GM18526 (cell line): Measurements from ENCODE around the gene SPTB.

Source experiments
- POLR2A ChIP-seq: IDR thresholded peaks from 3 replicates; pipeline ENCODE4 v1.6.1; 2011; ENCODE audit not compliant: insufficient read length; ENCODE audit errors: extremely low read depth

The SPTB gene

DNA sequence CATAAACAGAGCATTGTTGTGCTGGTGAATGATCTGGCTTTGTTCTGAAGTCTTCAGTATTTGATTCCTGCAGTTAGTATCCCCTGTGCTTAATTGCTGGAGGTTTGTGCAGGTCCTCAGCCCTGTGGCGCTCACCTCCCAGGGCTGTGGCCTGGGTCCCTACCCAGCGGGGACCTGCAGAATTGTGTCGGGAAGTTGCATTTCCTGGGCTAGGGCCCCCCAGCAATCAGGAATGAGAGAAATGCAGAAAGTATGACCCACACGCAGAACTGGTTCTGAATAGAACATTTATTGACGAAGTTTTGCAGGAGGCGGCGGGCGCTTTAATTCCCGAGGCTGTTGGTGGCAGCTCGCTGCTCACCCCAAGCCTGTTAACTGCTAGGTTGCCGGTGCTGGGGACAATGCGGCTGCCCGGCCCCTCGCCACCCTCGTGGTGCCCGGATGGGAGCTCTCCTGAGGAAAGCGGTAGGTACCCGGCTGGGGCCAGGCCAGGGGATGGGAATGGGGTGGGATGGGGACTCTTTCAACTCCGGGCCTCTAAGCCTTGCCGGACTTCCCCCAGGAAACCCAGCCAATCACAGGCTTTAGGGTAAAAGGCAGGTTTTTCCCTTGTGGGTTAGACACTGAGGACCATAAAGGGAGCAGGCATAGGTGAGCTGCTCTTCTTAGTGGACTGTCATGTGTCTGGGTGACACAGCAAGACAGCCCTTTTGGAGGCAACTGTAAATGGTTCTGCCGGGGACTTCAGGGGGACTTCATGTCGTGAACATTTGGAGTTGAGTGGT is 163.9 kb downstream of the SPTB start:
- no peak for TF ChIP-seq POLR2A

DNA sequence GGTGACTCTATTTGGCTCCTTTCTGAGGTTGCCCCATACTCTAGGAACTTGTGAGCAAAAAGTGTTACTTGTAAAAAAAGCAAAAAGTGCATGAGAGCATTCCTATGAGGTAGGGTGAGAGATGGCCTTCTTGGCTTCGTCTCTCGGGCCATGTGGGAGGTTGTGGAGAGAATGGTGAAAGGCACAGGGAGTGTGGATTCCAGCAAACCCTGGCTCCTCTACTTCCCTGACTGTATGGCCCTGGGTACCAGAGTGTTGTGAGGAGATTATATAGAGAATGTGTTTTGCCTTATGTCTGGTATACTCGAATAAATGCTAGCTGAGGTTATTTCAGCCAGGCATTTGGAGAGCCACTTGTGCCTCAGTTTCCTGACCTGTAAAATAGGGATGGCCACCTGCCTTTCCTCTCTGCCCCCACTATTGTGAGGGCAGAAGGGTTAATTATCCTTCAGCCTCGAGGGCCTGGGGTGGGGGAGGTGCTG is 164.5 kb downstream of the SPTB start:
- no peak for TF ChIP-seq POLR2A

DNA sequence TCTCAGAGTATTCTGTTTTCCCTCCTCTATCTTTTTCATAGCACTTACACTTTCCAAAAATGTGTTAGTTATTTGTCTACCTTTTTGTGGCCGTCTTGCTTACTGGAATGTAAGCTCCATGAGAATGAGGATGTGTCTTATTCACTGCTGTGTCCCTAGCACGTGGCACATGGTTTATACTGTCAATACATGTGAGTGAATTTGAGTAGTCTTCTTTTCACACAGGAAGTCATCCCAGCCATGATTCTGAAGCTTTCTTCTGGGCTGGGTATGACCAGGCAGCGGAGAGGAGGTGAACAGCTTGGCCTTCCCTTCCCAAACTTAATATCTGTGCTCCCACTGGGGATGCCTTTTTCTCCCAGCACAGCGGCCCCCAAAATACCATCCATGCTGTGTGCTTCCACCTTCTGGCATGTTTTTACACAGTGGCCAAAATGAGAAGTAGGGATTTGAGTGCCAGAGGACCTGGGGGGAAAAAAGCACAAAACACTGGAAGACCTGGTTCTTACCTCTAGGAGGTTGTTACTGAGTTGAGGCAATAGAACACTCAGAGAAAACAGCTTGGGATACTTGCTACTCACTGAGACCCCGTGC is 165.2 kb downstream of the SPTB start:
- TF ChIP-seq POLR2A: no peak

DNA sequence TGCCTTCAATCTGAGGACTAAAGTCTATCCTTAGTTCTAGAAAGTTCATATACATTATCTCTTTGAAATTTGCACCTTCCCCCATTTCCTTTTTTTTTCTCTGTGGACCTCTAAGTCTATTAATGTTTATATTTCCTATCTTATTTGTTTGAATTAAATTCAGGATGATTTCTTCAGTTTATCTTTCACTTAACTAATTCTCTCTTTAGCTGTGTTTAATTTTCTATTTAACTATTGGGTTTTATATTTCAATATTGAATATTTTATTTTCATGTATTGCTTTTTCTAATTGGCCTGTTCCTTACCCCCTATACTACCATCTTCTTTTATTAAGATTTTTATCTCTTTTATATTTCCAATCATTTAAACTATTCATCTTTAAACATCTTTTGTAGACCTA is 166.0 kb downstream of the SPTB start:
- no peak for TF ChIP-seq POLR2A

DNA sequence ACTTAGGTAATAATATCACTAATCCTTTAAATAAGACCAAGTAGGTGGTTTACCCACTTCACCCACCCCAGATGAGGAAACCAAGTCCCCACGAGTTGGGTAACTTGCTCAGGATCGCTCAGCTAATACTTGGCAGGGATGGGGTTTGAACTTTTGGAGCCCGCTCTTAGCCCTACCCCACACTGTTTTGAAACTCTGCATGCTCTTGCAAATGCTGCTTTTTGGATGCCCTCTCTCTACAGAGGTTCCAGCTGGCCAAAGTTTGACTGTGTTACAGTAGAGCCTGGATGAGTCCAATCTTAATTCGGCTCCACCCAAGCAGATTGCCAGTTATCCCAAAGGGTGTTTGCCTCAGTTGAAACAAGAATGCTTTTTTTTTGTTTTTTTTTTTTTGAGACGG is 168.7 kb downstream of the SPTB start:
- TF ChIP-seq POLR2A: no peak

DNA sequence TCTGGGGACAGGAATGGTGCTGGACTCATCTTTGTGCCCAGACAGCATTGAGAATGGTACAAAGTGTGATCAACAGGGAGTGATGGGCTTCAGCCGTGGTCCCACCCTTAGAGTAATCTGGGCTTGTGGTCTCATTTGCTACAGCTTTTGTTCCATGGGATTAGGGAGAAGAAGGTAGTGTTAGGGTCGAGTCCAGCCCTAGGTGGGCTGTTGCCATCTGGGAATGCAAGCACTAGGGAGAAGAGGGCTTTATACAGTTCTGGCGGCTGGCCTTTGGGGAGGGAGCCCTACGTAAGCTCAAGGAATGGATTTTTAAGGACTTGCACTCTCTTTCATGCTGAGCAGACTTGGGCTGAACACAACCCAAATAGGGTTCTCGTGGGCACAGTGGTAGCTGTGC is 170.6 kb downstream of the SPTB start:
- no peak for TF ChIP-seq POLR2A

DNA sequence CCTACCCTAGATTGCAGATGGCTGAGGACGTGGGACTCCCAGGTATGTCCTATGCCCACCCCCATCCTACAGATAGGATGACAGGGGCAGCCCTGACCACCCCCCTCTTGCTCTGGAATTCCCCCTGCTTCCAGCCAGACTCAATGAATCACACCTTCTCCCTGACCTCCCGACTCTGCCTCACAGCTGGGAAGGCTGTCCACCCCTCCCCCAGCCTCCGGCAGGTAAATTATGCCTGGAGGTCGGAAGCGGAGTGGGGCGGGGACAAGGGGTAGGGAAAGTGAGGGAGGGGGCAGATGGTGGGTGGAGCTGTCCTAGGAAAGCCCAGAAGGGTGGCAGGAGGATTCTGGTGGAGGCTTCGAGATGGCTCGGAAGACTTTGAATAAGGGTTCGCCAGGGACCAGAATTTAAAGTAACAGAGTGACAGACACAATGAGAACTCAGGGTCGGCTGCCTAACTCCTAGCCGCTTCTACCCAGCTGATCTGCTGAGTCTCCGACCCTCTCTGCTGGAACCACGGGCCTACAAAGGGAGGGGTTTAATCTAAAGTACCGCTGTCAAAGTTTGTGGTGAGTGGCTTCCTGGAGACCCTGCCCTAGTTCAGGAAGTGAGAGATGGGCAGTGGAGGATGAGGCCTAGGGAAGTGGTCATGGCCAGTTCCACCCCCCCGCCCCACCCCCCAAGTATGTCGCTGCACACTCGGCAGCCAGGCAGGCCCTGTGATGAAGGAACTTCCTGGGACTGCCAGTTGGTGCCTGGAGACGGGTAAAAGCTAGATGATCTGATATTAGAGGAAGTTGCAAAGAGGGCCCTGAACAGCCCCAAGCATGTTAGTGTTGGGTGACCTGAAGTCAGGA is 171.3 kb downstream of the SPTB start:
- no peak for TF ChIP-seq POLR2A

DNA sequence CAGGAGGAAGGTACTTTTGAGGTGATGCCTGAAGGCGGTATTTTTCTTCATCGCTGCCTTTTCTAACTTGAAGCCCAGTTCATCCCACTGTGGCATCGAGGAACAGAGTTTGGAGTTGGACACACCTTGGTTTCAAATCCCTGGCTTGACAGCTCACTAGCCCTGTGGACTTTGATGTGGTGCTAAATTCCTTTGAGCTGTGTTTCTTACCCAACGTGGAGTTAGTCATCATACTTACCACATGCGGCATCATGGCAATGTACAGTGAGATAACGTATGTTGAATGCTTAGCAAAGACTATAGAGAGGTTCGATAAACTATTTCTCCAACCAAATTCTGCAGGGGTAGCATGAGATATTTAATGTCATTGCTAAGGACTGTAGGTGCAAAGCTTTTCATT is 172.0 kb downstream of the SPTB start:
- no peak for TF ChIP-seq POLR2A

DNA sequence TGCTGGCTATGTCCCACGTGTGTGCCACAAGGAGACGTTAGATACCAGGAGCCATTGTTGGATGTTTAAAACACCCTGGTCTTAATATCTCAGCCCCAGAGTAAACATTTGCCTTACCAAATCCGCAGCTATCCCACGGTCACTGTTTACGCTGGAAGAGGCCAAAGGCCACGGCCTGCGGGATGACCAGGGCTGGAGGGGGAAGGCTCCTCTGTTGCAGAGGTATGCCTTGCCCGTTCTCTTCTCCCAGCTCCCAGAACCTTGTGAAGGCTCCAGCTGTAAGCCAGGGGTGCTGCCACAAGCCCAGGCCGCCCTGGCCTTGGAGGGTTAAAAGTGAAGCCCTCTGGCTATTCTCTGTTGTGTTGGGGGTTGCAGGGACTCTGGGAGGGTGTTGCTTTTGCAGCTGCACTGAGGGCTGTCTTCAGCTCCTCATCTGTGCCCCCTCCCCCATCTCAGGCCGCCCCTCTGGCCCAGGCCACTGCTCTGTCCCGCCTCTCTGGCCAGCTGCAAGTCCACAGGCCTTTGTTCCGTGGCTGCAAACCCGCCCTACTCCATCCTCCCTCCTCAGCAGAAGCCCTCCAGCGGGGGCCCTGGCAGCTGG is 173.0 kb downstream of the SPTB start:
- no peak for TF ChIP-seq POLR2A

DNA sequence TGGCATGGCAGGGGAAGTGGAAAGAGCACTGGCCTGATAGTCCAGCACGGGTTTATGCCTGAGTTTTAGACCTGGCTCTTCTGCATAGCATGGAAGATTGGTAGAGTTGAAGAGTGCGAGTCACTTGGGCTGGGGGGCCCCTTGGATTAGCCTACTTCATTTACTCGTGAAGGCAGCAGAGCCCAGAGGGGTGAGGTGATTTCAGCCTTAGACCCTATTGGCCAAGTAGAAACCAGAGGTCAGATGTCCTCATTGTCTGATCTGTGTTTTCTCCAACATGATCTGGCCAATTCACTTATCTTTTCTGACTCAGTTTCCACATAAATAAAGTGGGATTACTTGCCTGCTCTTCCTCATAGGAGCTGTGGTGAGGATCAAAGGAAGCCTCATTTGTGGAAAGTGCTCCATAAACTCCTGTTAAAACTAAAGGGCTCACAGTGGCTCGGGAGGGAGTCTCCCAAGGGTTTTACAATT is 173.6 kb downstream of the SPTB start:
- TF ChIP-seq POLR2A: no peak

DNA sequence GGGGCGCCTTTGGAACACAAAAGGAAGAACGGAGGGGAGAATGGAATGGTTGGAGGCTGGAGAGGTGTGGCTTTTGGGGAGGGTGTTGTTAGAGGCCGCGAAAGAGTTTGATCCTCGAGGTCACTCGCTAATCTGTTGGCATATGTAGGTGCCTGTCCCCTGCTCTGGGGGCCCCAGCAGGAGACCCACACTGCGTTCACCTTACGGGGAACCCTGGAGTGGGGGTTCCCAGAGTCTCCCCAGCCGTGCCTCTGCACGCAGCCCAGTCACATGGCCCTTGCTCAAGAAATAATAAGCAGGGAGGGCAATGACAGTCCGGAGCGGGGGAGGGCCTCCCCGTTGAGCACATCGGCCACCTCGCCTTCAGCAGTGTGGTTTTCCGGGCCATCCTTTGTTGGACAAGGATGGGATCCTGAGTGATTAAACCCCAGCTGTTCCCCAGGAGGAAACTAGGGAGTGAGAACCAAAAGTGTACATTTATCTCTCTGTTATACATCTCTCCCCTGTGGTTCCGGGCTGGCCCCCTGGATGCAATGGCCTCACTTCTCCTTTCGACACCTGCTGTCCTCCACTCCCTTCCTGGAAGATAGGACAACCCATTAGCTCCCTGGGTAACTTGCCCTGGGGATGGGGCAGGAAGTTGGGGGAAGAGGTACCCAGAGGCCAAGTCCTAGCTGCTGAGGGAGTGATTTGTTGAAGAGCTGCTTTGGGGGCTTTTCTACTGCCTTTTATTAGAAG is 174.2 kb downstream of the SPTB start:
- no peak for TF ChIP-seq POLR2A

DNA sequence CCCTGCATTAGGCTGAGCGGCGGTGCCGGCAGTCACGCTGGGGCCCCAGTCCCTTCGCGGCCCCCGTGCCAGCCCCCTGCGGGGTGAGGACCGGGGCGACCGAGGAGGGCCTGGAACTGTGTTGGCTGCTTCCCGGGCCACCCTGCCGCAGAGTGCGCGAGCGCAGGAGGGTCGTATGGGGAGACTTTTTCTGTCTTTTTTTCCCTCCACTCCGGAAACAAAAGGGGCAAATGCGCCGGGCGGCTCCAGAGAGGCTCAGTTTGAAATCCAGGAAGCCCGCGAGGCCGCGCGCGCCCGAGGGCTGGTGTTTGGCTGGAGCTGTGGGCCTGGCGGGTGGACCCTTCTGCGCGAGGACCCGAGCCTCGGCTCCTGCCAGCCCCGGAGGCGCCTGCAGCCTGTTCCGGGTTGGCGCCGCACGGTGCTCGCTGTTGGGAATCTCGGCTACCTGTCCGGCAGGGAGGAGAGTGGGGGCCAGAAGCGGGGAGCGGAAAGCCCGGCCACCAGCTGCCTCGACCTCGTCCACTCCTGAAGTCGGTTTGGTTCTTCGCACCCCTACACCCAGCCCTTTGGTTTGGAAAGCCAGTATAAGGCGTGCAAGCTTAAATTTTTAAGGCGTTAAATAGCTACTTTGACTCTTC is 174.8 kb downstream of the SPTB start:
- TF ChIP-seq POLR2A: no peak

DNA sequence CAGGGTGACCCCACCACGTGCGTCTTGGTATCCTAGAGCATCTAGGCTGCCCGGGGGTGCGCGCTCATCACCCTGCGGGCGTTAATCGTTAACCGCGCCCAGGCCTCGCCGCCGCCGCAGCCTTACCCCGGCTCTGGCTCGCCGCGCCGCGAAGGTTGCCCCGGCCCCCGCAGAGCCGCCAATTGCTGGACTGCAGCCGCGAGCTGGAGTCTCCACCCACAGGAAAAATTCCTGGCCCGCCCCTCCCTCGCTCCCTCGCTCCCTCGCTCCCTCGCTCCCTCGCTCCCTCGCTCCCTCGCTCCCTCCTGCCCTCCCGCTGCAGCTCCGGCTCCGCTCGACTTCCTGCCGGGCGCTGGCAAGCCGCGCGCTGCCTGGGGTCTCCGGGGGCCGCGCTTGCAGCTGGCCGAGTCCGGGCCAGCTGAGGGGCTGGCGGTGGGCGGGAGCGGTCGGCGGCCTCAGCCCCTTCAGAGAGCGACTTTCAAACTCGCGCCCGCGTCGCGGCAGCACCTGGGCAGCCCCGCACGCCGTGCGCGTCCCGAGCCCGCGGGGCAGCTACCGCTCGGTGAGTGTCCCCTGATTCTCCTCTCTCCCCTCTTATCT is 175.5 kb downstream of the SPTB start, which contains the start of gene PLEKHG3:
Gene PLEKHG3, plus strand, starts transcription at position 282 of the 600 bp plus-strand sequence. CDS start 23,208 bp downstream, outside the sequence.
- no peak for TF ChIP-seq POLR2A

DNA sequence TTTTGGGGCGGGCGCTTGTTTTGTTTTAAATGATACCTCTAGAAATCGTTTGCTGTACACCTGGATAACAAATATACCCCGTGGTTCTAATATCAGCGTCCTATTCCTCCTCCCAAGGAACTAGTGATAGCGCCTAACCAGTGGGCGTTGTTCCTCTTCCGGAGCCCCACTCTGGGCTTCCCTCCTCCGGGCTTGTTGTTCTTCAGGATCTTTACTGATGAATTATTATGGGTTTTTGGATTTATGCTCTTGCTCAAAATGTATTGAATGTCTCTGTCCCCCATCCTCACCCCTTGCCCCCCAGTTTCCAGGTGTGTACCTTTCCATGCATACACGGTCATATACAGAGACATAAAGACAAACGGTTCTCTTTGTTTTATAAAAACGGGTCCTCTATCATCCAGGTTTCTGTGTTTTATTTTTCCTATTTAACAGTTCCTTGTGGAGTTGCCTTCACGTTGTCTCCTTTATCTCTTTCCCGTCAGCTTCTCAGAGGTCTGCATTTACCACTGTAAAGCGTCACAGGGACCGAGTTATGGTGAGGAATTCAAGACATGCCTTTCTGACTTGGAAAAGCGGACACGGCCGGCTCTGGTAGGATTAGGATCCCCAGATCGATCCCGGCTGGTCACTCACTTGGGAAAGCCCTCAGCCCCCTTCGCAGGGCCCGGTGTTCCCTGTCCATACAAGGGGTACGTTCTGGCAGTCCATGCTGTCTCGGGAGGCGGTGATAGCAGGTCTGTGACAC is 176.1 kb downstream of the SPTB start:
- TF ChIP-seq POLR2A: no peak
